Ovary (tissue), 3 donors: ENCODE data around the gene AMBN.

Source experiments
- CTCF ChIP-seq, 3 donors: fragments of 450-650 bp in 2 of 3; fragments of 200-600 bp in 1 of 3; IDR thresholded peaks; one replicate each; pipeline versions ENCODE4 v1.5.1 to v1.8.0; 2016 to 2022; ENCODE audit warnings: antibody characterized with exemption in 3 of 3, mild to moderate bottlenecking in 1 of 3
- EP300 ChIP-seq: sonication (generic); formaldehyde crosslinking; IDR thresholded peaks from one replicate; pipeline ENCODE4 v1.6.1; 2017; ENCODE audit warnings: antibody characterized with exemption
- POLR2A ChIP-seq: fragments of 450-650 bp; IDR thresholded peaks from one replicate; pipeline ENCODE4 v1.6.1; 2017; ENCODE audit warnings: antibody characterized with exemption, mild to moderate bottlenecking, moderate library complexity
- donor health status: DM: no; HTN: no; CAD: no.

GRCh38 chr4:70600305-70600704, 8.2 kb downstream of the AMBN start:
- no peak for TF ChIP-seq POLR2A
- TF ChIP-seq EP300, result no peak
- TF ChIP-seq CTCF (IDR thresholded peaks at IDR 0.05), result no peak
